HepG2 (cell line): ENCODE data around the gene CDH12.

Source experiments
- ARNT2 ChIP-seq: sonication (generic); formaldehyde crosslinking; IDR thresholded peaks from 2 replicates; pipeline ENCODE4 v1.8.0; 2022; ENCODE audit warnings: mild to moderate bottlenecking, low read depth, missing genetic modification reagents, moderate library complexity
- FOXK2 ChIP-seq: fragments of 450-650 bp; IDR thresholded peaks from 2 replicates; pipeline ENCODE4 v1.6.1; 2016
- YY1 ChIP-seq: IDR thresholded peaks from 2 replicates; pipeline ENCODE4 v1.6.1; 2011; ENCODE audit warnings: low read length, low read depth, moderate library complexity, mild to moderate bottlenecking; ENCODE audit not compliant: insufficient read depth, insufficient replicate concordance
- ZBTB49 ChIP-seq: sonication (generic); formaldehyde crosslinking; IDR thresholded peaks from 2 replicates; pipeline ENCODE4 v1.4.0; 2020; ENCODE audit warnings: missing genetic modification reagents, borderline replicate concordance
- TF ChIP-seq, protein P1 (sequence below): sonication (generic); formaldehyde crosslinking; IDR thresholded peaks from 2 replicates; pipeline ENCODE4 v1.4.0; 2020; ENCODE audit warnings: missing genetic modification reagents, borderline replicate concordance
- TF ChIP-seq, protein P2 (sequence below), 2 experiments: fragments of 450-650 bp in 1 of 2; sonication (generic) in 1 of 2; formaldehyde crosslinking in 1 of 2; IDR thresholded peaks; 2 replicates each; pipeline versions ENCODE4 v1.6.1 to v1.8.0; 2016 to 2022; ENCODE audit warnings: antibody characterized with exemption in 1 of 2, mild to moderate bottlenecking in 1 of 2, missing genetic modification reagents in 1 of 2

- TF ChIP-seq FOXK2 (no peak), ARNT2 (no peak), YY1 (no peak), ZBTB49 (CRISPR knock-in tag) (no peak)
- TF ChIP-seq, protein P1, sequence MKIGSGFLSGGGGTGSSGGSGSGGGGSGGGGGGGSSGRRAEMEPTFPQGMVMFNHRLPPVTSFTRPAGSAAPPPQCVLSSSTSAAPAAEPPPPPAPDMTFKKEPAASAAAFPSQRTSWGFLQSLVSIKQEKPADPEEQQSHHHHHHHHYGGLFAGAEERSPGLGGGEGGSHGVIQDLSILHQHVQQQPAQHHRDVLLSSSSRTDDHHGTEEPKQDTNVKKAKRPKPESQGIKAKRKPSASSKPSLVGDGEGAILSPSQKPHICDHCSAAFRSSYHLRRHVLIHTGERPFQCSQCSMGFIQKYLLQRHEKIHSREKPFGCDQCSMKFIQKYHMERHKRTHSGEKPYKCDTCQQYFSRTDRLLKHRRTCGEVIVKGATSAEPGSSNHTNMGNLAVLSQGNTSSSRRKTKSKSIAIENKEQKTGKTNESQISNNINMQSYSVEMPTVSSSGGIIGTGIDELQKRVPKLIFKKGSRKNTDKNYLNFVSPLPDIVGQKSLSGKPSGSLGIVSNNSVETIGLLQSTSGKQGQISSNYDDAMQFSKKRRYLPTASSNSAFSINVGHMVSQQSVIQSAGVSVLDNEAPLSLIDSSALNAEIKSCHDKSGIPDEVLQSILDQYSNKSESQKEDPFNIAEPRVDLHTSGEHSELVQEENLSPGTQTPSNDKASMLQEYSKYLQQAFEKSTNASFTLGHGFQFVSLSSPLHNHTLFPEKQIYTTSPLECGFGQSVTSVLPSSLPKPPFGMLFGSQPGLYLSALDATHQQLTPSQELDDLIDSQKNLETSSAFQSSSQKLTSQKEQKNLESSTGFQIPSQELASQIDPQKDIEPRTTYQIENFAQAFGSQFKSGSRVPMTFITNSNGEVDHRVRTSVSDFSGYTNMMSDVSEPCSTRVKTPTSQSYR (CRISPR knock-in tag) = no peak
- TF ChIP-seq, protein P2, sequence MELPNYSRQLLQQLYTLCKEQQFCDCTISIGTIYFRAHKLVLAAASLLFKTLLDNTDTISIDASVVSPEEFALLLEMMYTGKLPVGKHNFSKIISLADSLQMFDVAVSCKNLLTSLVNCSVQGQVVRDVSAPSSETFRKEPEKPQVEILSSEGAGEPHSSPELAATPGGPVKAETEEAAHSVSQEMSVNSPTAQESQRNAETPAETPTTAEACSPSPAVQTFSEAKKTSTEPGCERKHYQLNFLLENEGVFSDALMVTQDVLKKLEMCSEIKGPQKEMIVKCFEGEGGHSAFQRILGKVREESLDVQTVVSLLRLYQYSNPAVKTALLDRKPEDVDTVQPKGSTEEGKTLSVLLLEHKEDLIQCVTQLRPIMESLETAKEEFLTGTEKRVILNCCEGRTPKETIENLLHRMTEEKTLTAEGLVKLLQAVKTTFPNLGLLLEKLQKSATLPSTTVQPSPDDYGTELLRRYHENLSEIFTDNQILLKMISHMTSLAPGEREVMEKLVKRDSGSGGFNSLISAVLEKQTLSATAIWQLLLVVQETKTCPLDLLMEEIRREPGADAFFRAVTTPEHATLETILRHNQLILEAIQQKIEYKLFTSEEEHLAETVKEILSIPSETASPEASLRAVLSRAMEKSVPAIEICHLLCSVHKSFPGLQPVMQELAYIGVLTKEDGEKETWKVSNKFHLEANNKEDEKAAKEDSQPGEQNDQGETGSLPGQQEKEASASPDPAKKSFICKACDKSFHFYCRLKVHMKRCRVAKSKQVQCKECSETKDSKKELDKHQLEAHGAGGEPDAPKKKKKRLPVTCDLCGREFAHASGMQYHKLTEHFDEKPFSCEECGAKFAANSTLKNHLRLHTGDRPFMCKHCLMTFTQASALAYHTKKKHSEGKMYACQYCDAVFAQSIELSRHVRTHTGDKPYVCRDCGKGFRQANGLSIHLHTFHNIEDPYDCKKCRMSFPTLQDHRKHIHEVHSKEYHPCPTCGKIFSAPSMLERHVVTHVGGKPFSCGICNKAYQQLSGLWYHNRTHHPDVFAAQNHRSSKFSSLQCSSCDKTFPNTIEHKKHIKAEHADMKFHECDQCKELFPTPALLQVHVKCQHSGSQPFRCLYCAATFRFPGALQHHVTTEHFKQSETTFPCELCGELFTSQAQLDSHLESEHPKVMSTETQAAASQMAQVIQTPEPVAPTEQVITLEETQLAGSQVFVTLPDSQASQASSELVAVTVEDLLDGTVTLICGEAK (IDR thresholded peaks at IDR 0.05) = no peak
- TF ChIP-seq, protein P2 (CRISPR knock-in tag; IDR thresholded peaks at IDR 0.05) = no peak
These were observed 238.6 kb downstream of the CDH12 start for GRCh38 chr5:22614486-22615094.
